K562 (cell line): Measurements from ENCODE around the gene HSPB8. TPM values are rescaled to one million over a fixed set of nuclear protein-coding genes. Genes with fewer than 3 reads are reported as not detected.

Experiments
- ARHGAP35 ChIP-seq: fragments of 450-650 bp; IDR thresholded peaks from 2 replicates; pipeline ENCODE4 v1.6.1; 2018; ENCODE audit not compliant: partially characterized antibody
- CCAR2 ChIP-seq: fragments of 200-400 bp; formaldehyde crosslinking; IDR thresholded peaks from 2 replicates; pipeline ENCODE4 v1.6.1; 2017; ENCODE audit warnings: mild to moderate bottlenecking, low read depth, low read length
- HMG20A ChIP-seq: fragments of 450-650 bp; formaldehyde crosslinking; conservative IDR thresholded peaks from 2 replicates; pipeline ENCODE4 v1.4.0; 2020; ENCODE audit warnings: mild to moderate bottlenecking, mixed read lengths
- PHB ChIP-seq: fragments of 250-450 bp; sonication (Bioruptor Pico); IDR thresholded peaks from 2 replicates; pipeline ENCODE4 v1.5.0; 2021
- ZC3H4 ChIP-seq: sonication (generic); formaldehyde crosslinking; IDR thresholded peaks from 2 replicates; pipeline ENCODE4 v1.9.0; 2021; ENCODE audit warnings: missing genetic modification reagents, borderline replicate concordance
- polyA plus RNA-seq, 8 experiments: library from polyadenylated mRNA; depleted of rRNA in 4 of 8; stranded (reverse) in 5 of 8; unstranded in 3 of 8; fragments of >200 nt; fragmentation: Nextera tagmentation in 2 of 8; fragmentation: Illumina TruSeq in 1 of 8; extraction: Ambion mirVana in 2 of 8; extraction: Trizol in 1 of 8; gene quantifications; 2 replicates each; pipeline versions ENCODE4 v1.2.1 to v1.2.3, GENCODE V29; 2011 to 2014; ENCODE audit warnings: inconsistent platforms in 1 of 8, missing spikeins in 1 of 8
- total RNA-seq, 7 experiments: library from RNA; depleted of rRNA in 6 of 7; stranded (reverse); fragments of >200 nt in 6 of 7; fragmentation: Illumina TruSeq in 2 of 7; extraction: Trizol in 2 of 7; gene quantifications; 2 replicates each; pipeline versions ENCODE4 v1.2.1 to v1.2.3, GENCODE V29; 2011 to 2021; ENCODE audit warnings: low replicate concordance in 1 of 7
- TF ChIP-seq, protein P1 (sequence below): sonication (generic); formaldehyde crosslinking; IDR thresholded peaks from 2 replicates; pipeline ENCODE4 v1.8.1; 2023; ENCODE audit warnings: mild to moderate bottlenecking, missing genetic modification reagents

HSPB8 gene
- total and polyA plus RNA-seq, 9 of the 15 experiments (the other 6 are each of a cell fraction or from before 2014, with no cell fraction given) = 0.13 TPM; not detected in 8

DNA sequence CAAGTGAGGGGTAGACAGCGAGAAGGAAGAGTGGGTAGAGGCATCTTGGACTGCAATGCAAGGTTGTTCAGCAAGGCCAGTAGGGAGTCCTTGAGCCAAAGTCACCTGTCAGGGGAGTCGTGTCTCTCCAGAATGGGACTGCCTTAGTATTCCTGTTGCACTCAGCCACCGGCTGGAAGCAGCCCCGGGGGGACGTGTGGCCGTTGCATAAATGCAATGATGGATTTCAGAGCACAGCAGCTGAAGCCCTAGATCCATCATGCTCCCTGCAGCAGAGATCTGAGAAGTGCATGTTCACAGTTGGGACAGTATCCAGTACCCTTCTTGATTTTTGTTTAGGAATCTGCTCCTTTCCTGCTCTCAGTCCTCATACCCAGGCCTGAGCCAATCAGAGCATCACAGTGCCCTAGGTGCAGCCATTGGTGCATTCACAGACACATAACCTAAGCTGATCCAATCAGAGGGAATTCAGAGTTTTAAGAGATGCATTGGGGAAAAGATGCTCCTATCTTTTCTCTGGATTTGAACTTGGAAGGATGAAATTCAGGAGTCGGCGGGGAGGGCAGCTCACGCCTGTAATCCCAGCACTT lies 62.9 kb downstream of the HSPB8 start (continued):
- TF ChIP-seq, protein P1, sequence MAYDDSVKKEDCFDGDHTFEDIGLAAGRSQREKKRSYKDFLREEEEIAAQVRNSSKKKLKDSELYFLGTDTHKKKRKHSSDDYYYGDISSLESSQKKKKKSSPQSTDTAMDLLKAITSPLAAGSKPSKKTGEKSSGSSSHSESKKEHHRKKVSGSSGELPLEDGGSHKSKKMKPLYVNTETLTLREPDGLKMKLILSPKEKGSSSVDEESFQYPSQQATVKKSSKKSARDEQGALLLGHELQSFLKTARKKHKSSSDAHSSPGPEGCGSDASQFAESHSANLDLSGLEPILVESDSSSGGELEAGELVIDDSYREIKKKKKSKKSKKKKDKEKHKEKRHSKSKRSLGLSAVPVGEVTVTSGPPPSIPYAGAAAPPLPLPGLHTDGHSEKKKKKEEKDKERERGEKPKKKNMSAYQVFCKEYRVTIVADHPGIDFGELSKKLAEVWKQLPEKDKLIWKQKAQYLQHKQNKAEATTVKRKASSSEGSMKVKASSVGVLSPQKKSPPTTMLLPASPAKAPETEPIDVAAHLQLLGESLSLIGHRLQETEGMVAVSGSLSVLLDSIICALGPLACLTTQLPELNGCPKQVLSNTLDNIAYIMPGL (CRISPR knock-in tag) = no peak
- TF ChIP-seq CCAR2 (no peak), HMG20A (no peak), ARHGAP35 (no peak), PHB (no peak), ZC3H4 (CRISPR knock-in tag) (no peak)

Other genes starting within 250 kb of the HSPB8 start
- not detected in 2 replicates for gene SRRM4, start 197.4 kb upstream of the HSPB8 start, total RNA-seq (2014; rRNA removed)
- gene SRRM4, start 197.4 kb upstream of the HSPB8 start, total RNA-seq (2014; rRNA removed; fragmentation: Illumina TruSeq; extraction: Trizol) = not detected in 2 replicates
- gene SRRM4, start 197.4 kb upstream of the HSPB8 start, total RNA-seq (2015; rRNA removed; fragmentation: Illumina TruSeq; extraction: Trizol) = not detected in 2 replicates
- not detected in 2 replicates for gene SRRM4, start 197.4 kb upstream of the HSPB8 start, total RNA-seq (2021)
- not detected in 2 replicates for gene SRRM4, start 197.4 kb upstream of the HSPB8 start, polyA plus RNA-seq (2011; rRNA removed)
- not detected in 2 replicates for gene SRRM4, start 197.4 kb upstream of the HSPB8 start, polyA plus RNA-seq (2014; fragmentation: Illumina TruSeq; extraction: Trizol)
- gene SRRM4, start 197.4 kb upstream of the HSPB8 start, polyA plus RNA-seq (2014; fragmentation: Nextera tagmentation; extraction: Ambion mirVana) = not detected
- gene SRRM4, start 197.4 kb upstream of the HSPB8 start, polyA plus RNA-seq (2014; rRNA removed) = not detected in 2 replicates
- gene CCDC60, start 155.8 kb downstream of the HSPB8 start, total RNA-seq (2014; rRNA removed) = not detected in 2 replicates
- gene CCDC60, start 155.8 kb downstream of the HSPB8 start, total RNA-seq (2014; rRNA removed; fragmentation: Illumina TruSeq; extraction: Trizol) = not detected in 2 replicates
- not detected in 2 replicates for gene CCDC60, start 155.8 kb downstream of the HSPB8 start, total RNA-seq (2015; rRNA removed; fragmentation: Illumina TruSeq; extraction: Trizol)
- not detected in 2 replicates for gene CCDC60, start 155.8 kb downstream of the HSPB8 start, total RNA-seq (2021)
- gene CCDC60, start 155.8 kb downstream of the HSPB8 start, polyA plus RNA-seq (2011; rRNA removed) = not detected in 2 replicates
- not detected in 2 replicates for gene CCDC60, start 155.8 kb downstream of the HSPB8 start, polyA plus RNA-seq (2014; fragmentation: Illumina TruSeq; extraction: Trizol)
- gene CCDC60, start 155.8 kb downstream of the HSPB8 start, polyA plus RNA-seq (2014; fragmentation: Nextera tagmentation; extraction: Ambion mirVana) = not detected
- not detected in 2 replicates for gene CCDC60, start 155.8 kb downstream of the HSPB8 start, polyA plus RNA-seq (2014; rRNA removed)